Caco-2 (cell line): ENCODE results near the gene CDC42EP5. TPM values are rescaled to one million over a fixed set of nuclear protein-coding genes. Genes with fewer than 3 reads are reported as not detected.

Experiments used
- BruUV-seq: library from RNA; stranded (reverse); fragments of 400-500 nt; replicated peaks from 2 replicates; lab custom pipeline; 2021; lab: Mats Ljungman, UMichigan
- CTCF ChIA-PET: fragments of 300-600 bp; sonication (Branson Sonifier 250); formaldehyde crosslinking; loops from one replicate; lab custom pipeline; 2022; ENCODE audit warnings: antibody characterized with exemption; lab: Charles Lee
- POLR2A ChIA-PET: fragments of 300-600 bp; sonication (Branson Sonifier 250); formaldehyde crosslinking; loops from one replicate; lab custom pipeline; 2022; ENCODE audit warnings: antibody characterized with exemption; lab: Charles Lee
- DNase-seq, 2 experiments: peaks; one replicate each; pipeline versions ENCODE4 v3.0.0 to v3.0.0-alpha.2; 2020 to 2022
- H3K27me3 ChIP-seq: replicated peaks from 2 replicates; pipeline ENCODE4 v1.6.0; 2011; ENCODE audit warnings: low read length; ENCODE audit not compliant: control insufficient read depth, insufficient read depth
- H3K36me3 ChIP-seq: 2 replicates; pipeline ENCODE4 v1.5.1; 2011; ENCODE audit warnings: low read length; ENCODE audit not compliant: control insufficient read depth, insufficient read depth
- H3K4me1 ChIP-seq: fragments of 250-450 bp; sonication (Bioruptor Pico); 2 replicates; pipeline ENCODE4 v1.5.1; 2020; ENCODE audit warnings: mild to moderate bottlenecking
- H3K4me3 ChIP-seq: 2 replicates; pipeline ENCODE4 v1.5.1; 2011; ENCODE audit warnings: low read depth, mild to moderate bottlenecking, control low read depth, low read length
- H3K9me3 ChIP-seq: fragments of 250-450 bp; sonication (Bioruptor Pico); 2 replicates; pipeline ENCODE4 v1.5.1; 2020; ENCODE audit warnings: mild to moderate bottlenecking, moderate library complexity
- H3K27ac Mint-ChIP-seq: one replicate; pipeline ENCODE4 v1.8.0; 2022; ENCODE audit warnings: mixed read lengths; ENCODE audit not compliant: unreplicated experiment
- H3K27me3 Mint-ChIP-seq: one replicate; pipeline ENCODE4 v1.8.0; 2022; ENCODE audit warnings: mixed read lengths; ENCODE audit not compliant: insufficient read depth, unreplicated experiment
- H3K36me3 Mint-ChIP-seq: one replicate; pipeline ENCODE4 v1.8.0; 2022; ENCODE audit warnings: mild to moderate bottlenecking, mixed read lengths; ENCODE audit not compliant: insufficient read depth, unreplicated experiment
- H3K4me1 Mint-ChIP-seq: one replicate; pipeline ENCODE4 v1.8.0; 2022; ENCODE audit warnings: low read depth, mixed read lengths; ENCODE audit not compliant: unreplicated experiment
- H3K4me3 Mint-ChIP-seq: one replicate; pipeline ENCODE4 v1.8.0; 2022; ENCODE audit warnings: mild to moderate bottlenecking, moderate library complexity, mixed read lengths; ENCODE audit not compliant: unreplicated experiment
- H3K9me3 Mint-ChIP-seq: one replicate; pipeline ENCODE4 v1.8.0; 2022; ENCODE audit warnings: mixed read lengths; ENCODE audit not compliant: unreplicated experiment
- intact Hi-C: fragments of 100-400 bp; cut with micrococcal nuclease; formaldehyde crosslinking; loops from one replicate; pipeline ENCODE4 v1.10.0; 2022; ENCODE audit not compliant: unreplicated experiment
- total RNA-seq: library from RNA; stranded (reverse); gene quantifications from 2 replicates; pipeline ENCODE4 v1.2.3, GENCODE V29; 2022
- TF ChIP-seq, protein P1 (sequence below), 2 experiments: fragments of 200-600 bp in 1 of 2; IDR thresholded peaks; 1 replicate in 1 of 2; 2 replicates in 1 of 2; pipeline versions ENCODE4 v1.5.1 to v1.8.0; 2011 to 2022; ENCODE audit warnings: antibody characterized with exemption in 1 of 2, control low read depth in 1 of 2, inconsistent platforms in 1 of 2, low read depth in 1 of 2, low read length in 1 of 2, mild to moderate bottlenecking in 1 of 2, moderate library complexity in 1 of 2; ENCODE audit not compliant: insufficient read depth in 1 of 2, severe bottlenecking in 1 of 2, unreplicated experiment in 1 of 2

CDC42EP5 gene
- total RNA-seq, 1 experiment from 2014 or later: 8.6 TPM

DNA sequence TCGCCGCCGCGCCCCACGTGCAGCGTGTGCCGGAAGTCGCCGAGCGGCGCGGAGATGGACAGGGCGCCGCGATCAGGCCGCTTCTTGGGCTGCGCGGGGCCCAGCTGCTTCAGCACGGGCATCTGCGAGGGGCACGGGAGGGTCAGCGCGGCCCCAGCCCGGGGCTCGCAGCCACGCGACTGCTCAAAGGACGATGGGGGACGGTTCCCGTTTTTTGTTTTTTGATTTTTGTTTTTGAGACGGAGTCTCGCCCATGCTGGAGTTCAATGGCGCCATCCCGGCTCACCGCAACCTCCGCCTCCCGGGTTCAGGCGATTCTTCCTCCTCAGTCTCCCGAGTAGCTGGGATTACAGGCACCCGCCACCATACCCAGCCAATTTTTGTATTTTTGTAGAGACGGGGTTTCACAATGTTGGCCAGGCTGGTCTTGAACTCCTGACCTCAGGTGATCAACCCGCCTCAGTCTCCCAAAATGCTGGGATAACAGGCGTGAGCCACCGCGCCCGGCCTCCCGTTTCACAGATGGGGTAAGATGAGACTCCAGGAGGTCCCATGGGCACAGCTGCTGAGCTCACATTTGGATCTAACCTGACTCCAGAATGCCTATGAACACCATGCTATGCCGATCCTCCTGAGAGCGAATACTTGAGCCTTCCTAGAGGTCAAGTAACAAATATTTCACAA is 7.5 kb downstream of the CDC42EP5 start:
- ChIA-PET CTCF (no interaction called here), POLR2A (interaction anchor here (0.9 kb wide), 1 partner anchor 17 kb away, joined by 4 read pairs; the partner anchor contains the start of gene LENG8)
- no peaks in the 10 kb centered on the region for H3K36me3 ChIP-seq
- Mint-ChIP-seq H3K4me3 (peak overlapping the region; percentile 92), H3K4me1 (peaks cover 30% of the 10 kb centered on the region), H3K36me3 (peaks cover 53% of the 10 kb centered on the region), H3K9me3 (no peaks in the 10 kb centered on the region), H3K27ac (peak overlapping the region; percentile 99), H3K27me3 (peaks cover 2% of the 10 kb centered on the region)
- peak overlapping the region; percentile 81 for H3K4me3 ChIP-seq
- no peaks in the 10 kb centered on the region for H3K9me3 ChIP-seq
- peaks cover 20% of the 10 kb centered on the region for H3K4me1 ChIP-seq
- no peaks in the 10 kb centered on the region for H3K27me3 ChIP-seq
- BruUV-seq: no TSS peak
- intact Hi-C loops: no loop called here
- TF ChIP-seq, protein P1, sequence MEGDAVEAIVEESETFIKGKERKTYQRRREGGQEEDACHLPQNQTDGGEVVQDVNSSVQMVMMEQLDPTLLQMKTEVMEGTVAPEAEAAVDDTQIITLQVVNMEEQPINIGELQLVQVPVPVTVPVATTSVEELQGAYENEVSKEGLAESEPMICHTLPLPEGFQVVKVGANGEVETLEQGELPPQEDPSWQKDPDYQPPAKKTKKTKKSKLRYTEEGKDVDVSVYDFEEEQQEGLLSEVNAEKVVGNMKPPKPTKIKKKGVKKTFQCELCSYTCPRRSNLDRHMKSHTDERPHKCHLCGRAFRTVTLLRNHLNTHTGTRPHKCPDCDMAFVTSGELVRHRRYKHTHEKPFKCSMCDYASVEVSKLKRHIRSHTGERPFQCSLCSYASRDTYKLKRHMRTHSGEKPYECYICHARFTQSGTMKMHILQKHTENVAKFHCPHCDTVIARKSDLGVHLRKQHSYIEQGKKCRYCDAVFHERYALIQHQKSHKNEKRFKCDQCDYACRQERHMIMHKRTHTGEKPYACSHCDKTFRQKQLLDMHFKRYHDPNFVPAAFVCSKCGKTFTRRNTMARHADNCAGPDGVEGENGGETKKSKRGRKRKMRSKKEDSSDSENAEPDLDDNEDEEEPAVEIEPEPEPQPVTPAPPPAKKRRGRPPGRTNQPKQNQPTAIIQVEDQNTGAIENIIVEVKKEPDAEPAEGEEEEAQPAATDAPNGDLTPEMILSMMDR (IDR thresholded peaks at IDR 0.05; ENCODE audit: insufficient read depth in 1 of 2, low read depth in 1 of 2, low read length in 1 of 2, severe bottlenecking in 1 of 2, unreplicated experiment in 1 of 2): no peak
- peak in 1 of 2 experiments; percentile 70 for DNase-seq

DNA sequence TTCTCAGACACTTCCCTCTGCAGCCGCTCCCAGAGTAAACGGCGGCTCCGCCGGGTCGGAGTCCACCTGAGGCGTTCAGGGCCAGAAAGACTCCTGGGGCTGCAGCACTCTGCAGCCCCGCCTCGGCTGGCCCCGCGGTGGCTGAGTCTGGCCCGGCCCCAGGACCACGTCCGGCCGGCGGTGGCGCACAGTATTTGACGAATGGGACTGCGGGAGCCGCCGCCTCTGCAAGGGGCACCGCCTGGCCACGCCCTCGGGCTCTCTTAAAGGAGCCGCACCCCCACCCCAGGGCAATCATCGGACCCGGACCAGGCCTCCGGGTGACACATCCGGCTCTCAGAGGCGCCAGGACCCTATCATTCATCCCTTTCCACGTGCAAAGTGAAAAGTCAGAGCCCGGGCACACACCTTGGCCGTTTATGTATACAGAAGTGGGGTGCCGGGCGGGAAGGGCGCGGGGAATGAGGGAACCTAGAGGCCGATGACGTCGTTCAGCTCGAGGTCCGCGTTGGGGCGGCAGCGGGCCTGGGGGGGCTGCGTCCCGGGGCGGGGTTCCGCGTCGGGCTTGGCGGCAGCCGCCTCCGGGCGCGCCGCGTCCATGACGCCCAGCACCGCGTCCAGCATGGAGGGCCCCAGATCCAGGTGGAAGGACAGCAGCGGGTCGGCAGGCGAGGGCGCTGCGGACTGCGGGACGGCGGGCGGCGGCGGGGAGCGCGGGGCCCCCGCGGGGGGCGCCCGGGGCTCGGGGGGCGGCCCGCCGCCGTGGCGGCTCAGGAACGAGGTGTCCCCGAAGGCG is 8.3 kb downstream of the CDC42EP5 start:
- TF ChIP-seq, protein P1 (IDR thresholded peaks at IDR 0.05; ENCODE audit: insufficient read depth in 1 of 2, low read depth in 1 of 2, low read length in 1 of 2, severe bottlenecking in 1 of 2, unreplicated experiment in 1 of 2): no peak
- Mint-ChIP-seq H3K9me3 (no peaks in the 10 kb centered on the region), H3K36me3 (peaks cover 60% of the 10 kb centered on the region), H3K27me3 (no peaks in the 10 kb centered on the region), H3K4me1 (peaks cover 24% of the 10 kb centered on the region), H3K27ac (peak overlapping the region; percentile 99), H3K4me3 (peak overlapping the region; percentile 92)
- H3K4me1 ChIP-seq: peaks cover 20% of the 10 kb centered on the region
- ChIA-PET CTCF (no interaction called here), POLR2A (interaction anchor here (0.9 kb wide), 1 partner anchor 16 kb away, joined by 4 read pairs; the partner anchor contains the start of gene LENG8)
- no peaks in the 10 kb centered on the region for H3K27me3 ChIP-seq
- peak; percentile 96 for DNase-seq
- BruUV-seq: no TSS peak
- intact Hi-C loops: loop anchor here (1.0 to 5.0 kb wide), 3 partner anchors 16 to 1677 kb away; partner anchors contain the start of genes LENG8, TSEN34 and ZNF444
- H3K4me3 ChIP-seq: peak overlapping the region; percentile 81
- no peaks in the 10 kb centered on the region for H3K36me3 ChIP-seq
- no peaks in the 10 kb centered on the region for H3K9me3 ChIP-seq

DNA sequence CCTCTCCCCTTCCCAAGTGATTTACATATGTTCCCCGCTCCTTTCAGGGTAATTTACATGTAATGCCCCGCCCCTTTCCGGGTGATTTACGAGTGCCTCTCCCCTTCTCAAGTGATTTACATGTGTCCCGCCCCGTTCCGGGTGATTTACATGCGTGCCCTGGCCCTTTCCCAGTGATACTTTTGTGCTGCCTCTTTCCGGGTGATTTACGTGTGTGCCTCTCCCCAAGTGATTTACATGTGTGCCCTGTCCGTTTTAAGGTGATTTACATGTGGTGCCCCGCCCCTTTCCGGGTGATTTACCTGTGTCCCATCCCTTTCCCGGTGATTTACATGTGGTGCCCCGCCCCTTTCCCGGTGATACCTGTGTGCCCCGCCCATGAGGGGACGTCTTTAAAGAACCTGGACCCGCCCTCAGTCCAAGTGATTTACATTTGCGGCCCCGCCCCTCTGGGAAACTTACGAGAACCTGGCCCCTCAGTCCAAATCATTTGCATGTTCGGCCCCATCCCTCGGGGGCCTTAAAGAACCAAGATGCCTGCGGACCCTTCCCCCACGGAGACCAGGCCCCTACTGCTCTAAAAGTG is 9.0 kb downstream of the CDC42EP5 start:
- peaks cover 25% of the 10 kb centered on the region for H3K4me1 Mint-ChIP-seq
- Histone ChIP-seq H3K36me3 (0 out of 2 replicates have a peak, but pooled peaks cover 2% of the 10 kb centered on the region), H3K4me1 (peaks cover 15% of the 10 kb centered on the region), H3K4me3 (peak overlapping the region; percentile 81), H3K27me3 (no peaks in the 10 kb centered on the region), H3K9me3 (no peaks in the 10 kb centered on the region)
- peaks cover 67% of the 10 kb centered on the region for H3K36me3 Mint-ChIP-seq
- TF ChIP-seq, protein P1 (IDR thresholded peaks at IDR 0.05; ENCODE audit: insufficient read depth in 1 of 2, low read depth in 1 of 2, low read length in 1 of 2, severe bottlenecking in 1 of 2, unreplicated experiment in 1 of 2): no peak
- CTCF ChIA-PET: interaction anchor here (0.6 to 1.9 kb wide), 5 partner anchors 16 to 683 kb away, joined by 3 to 12 read pairs (median 3); partner anchors contain the start of genes LENG8 and MBOAT7
- H3K27me3 Mint-ChIP-seq: no peaks in the 10 kb centered on the region
- peak; percentile 97 to 100 for DNase-seq
- H3K9me3 Mint-ChIP-seq: no peaks in the 10 kb centered on the region
- POLR2A ChIA-PET: interaction anchor here (0.6 to 3.1 kb wide), 5 partner anchors 15 to 327 kb away, joined by 3 to 48 read pairs (median 4); partner anchors contain the start of genes CNOT3, LENG8 and MBOAT7
- intact Hi-C loops: loop anchor here (1.0 to 5.0 kb wide), 3 partner anchors 15 to 1678 kb away; partner anchors contain the start of genes LENG8, TSEN34 and ZNF444
- no TSS peak for BruUV-seq
- H3K4me3 Mint-ChIP-seq: peak overlapping the region; percentile 92
- H3K27ac Mint-ChIP-seq: peak overlapping the region; percentile 99
